ENCODE data around the gene EVX2.

EVX2 gene

DNA sequence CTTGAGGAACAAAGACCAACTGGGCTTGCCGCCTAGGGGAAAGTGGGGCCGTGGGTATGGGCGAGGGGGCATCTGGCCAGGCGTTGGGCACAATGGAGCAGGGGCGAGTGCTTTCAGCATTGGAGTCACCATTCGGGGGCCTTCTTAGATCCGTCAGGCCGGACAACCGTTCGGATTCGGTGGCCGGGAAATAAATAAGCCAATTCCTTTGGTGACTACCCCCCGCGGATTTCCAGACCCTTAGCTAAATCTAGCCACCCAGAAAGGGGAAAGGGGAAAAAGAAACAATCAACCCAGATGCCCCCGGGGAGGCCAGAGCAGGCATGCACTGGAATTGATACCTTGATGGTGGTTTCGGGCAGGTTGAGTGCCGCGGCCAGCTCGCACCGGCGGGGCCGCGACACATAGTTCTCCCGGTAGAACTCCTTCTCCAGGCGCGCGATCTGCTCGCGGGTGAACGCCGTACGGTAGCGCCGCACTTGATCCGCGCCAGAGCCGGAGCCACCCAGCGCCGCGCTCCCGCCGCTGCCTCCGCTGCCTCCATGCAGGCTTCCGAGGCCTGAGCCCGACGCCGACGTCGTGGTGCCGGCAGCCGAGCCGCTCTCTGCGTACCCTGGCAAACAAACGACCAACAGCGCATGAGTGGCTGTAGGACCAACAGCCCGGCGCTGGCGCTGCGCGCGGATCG lies 1.8 kb downstream of the EVX2 start:
- DNase-seq = no peak

DNA sequence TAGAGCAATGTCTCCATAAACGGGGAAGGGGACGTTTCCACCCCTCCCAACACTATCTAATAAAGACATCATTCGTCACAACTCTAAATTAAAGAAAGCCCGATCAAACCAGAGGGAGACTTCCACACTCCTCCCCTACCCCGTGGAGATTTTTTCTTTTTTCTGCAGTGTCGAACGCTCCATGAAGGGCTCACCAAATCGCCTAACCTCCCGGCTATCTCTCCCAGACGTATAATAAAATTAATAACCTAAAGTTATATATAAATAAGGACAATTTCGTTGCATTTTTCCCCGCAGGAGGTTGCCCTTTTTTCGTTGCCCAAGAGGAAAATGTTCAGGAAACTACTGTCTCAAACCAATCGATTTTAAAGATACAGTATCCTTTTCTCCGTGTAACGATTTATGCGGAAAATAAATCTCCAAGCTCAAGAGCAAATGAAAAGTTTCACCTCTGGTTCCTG lies 2.4 kb downstream of the EVX2 start:
- DNase-seq = no peak

- DNase-seq = no peak
These were observed 3.0 kb downstream of the EVX2 start for GRCh38 chr2:176080540-176081375.

GRCh38 chr2:176079831-176080539 lies 3.8 kb downstream of the EVX2 start:
- no peak for DNase-seq

GRCh38 chr2:176079285-176079830 lies 4.4 kb downstream of the EVX2 start:
- DNase-seq = no peak

DNA sequence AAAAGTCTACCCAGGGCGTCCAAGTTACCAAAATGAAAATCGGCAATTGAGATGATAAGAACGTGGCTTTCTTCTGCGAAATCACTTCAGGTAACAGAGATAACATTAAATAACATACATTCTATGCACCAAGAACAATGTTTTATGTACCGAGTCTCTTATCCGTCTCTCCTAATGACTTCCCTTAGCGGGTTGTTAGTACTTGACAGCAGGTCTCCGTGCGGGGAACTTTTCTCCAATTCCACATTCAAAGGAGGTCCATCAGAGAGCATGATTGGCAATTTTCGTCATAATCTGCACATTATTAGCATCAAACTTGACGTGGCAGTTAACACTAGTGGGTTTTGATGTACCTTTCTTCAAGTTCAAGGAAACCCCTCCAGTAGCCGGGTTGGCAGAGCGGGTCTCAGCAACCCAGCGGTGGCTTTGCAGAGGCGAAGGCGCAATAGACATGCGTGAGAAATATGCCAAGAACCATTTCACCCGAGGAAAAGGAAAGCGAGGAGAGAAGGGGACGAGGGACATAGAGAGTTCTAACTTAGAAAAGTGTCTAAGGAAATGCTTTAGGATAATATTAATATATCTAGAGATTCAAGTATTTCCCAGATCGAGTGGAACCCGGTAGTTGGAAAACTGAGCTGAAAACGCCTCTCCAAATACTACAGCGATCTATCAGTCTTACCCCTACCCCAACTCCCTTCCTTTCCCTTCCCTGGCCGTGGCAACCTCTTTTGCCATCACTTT lies 5.0 kb downstream of the EVX2 start:
- DNase-seq = no peak

GRCh38 chr2:176076796-176077195 lies 7.0 kb downstream of the EVX2 start:
- no peak for DNase-seq

- no peak for DNase-seq
These were observed 7.7 kb downstream of the EVX2 start for GRCh38 chr2:176076063-176076462.

DNA sequence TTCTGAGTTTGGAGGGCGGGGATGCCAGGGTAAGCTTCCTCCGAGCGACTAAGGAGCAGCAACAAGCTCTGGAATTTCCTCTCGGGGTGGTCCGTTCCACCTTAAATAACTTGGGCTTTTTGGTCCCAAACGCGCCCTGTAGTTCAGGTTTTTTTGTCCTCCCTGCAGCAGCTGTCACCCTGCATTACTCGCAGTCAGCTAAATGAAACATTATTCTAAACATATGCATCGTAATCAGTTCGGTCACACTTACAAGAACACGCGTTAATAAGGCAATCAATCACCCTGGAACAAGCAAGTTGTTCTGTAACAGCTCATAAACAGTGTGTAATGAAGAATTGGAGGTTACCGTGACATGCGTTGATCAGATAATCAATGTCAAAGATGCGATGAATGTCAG lies 8.3 kb downstream of the EVX2 start:
- no peak for DNase-seq

DNA sequence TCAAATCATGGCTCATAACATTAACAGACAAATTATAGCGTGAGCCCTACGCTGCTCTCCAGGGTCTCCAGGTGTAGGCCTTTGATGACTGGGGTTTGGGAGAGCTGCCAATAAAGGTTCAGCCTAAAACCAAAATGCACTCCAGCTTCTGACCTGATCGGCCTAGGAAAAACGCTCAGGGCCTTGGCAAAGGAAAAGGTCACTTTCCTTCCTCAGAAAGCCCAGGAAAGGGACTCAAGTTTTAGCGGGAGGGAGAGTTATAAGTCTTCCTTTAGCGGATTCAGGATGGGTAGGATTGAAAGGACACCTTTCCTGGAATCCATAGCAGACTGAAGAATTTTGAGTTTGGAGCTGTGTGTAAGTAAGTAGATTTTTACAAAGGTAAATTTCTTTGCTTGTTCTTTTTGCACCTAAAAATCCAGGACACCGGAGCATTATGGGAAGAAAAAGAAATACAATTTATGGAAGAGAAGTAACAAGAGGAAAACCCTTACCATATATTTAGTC lies 8.8 kb downstream of the EVX2 start:
- no peak for DNase-seq

- no peak for DNase-seq
These were observed 10.5 kb downstream of the EVX2 start for GRCh38 chr2:176072951-176073904.

- no peak for DNase-seq
These were observed 11.5 kb downstream of the EVX2 start for GRCh38 chr2:176072292-176072669.

GRCh38 chr2:176071330-176072291 lies 12.2 kb downstream of the EVX2 start:
- no peak for DNase-seq

DNA sequence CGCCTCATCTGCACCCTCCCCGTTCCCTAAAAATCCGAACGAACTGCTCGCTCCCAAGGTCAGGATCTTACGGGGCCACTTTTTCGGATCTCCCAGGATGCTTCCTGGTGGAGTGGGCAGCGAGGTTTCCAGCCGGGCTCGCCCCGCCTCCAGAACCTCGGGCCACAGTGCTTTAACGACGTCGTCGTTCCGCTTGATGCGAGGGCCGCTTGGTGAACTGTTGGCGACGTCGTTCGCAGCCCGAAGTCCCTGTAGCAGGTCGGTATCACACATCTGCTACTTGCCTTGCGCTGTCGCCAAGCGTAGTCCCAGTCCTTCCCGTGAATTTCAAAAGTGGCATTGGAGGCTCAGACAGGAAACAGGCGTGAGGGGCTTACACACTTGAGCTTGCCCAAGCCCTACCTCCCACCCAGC lies 15.3 kb downstream of the EVX2 start:
- DNase-seq = no peak

DNA sequence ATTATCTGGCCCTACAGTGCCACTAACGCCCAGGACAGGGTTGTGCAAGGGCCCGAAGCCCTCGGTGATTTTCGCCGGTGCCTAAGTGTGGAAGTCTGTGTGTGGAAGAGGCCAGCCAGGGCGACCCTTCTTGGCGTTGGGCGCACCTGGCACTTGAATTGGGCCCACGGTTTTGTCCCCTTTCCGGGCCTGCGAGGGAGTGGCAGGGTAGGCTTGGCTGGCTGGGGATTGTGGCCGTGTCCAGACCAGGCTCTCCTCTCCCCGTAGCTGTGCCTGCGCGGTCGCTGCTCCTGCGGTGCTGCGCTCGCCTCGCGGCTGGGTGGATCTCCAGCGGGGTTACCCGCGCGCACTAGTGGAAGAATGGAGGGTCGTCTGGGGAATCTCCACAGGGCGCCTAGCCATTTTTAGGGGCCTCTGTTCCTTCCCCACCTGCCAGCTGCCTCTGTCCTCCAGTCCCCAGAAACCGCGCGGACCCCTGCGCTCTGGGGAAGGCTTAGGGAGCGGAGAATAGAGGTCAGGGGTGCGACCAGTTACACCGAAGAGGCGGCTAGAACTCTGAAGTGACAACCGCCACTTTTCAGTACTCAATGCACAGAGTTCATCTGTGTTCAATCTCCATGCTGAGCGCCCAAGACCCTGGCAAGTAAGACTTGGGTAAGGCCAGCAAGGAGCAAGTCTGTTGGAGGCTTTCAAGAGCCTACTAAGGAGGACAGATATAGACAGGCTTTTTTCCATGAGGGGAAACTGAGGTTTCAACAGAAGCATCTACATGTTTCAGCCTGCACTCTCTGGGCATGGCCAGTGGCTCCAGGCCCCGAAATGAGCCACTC lies 16.0 kb downstream of the EVX2 start:
- no peak for DNase-seq

DNA sequence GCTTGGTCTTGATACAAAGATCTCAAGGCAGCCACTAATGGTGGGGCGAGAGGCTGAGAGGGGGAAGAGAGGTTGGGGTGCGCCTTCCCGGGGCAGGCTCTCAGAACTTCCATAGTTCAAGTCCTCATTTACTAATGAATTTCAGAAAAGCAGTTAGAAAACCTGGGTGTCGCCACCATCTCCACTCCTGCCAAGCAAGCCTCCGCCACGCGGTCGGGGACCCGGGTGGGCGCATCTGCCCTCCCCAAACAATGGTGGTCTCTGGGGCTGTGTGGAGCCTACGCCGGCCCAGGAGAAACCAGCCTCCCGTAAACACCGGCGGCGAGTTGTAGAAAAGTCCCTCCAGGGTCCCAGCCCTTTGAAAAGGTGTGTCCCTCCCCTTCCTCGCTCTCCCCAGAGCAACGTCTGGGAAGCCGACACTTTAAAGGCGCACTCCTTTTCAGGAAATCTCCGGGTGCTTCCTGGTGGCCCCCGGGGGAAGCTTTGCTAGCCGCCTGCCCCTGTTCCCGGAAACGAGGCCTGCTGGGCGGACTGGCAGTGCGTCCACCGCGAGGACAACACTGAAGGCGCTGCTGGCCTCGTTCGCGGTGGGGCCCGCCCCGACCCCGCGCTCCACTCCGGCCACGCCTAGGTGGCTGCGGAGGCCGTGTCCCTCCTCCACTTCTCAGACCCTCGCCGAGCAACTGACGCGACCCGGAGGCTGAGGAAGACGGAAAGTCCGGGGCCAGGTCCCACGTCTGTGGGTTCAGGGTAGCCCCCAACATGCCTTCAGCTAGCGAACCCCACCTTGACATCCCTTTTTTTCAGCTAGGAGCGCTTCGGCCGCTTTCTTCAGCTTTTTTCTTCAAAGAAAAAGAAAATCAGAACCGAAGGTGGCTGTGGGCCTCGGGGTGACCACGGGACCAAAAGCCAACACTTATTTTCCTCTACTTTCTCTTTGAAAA lies 16.8 kb downstream of the EVX2 start:
- DNase-seq = no peak

DNA sequence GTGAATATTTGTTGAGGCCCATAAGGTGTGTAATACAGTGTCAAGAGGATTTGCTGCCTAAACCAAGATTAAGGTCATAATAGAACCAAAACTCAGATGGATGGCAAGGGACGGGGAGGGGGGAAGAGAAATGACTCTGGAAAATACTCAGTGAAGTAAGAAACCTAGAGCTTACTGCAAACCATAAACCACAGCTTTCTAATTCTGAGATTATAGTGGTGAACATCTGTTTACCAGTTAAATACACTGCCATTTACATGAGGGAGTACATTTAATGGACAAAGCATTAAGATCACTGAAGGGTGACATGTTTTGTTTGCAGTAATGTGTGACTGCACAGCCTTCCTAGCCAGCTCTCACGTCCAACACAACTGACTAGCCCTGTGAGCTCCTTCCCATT lies 19.8 kb downstream of the EVX2 start:
- DNase-seq = no peak

- no peak for DNase-seq
These were observed 27.4 kb downstream of the EVX2 start for GRCh38 chr2:176056406-176056805.
